T-helper 1 cell treated with Interleukin-12 subunit alpha and Interleukin-12 subunit beta and Interleukin-4 antibody, amounts not matched to agents 30 ng/mL and 1 ng/mL, for 36 hours (primary cell): ENCODE data around the gene NFE2L2. TPM values are rescaled to one million over a fixed set of nuclear protein-coding genes. Genes with fewer than 3 reads are reported as not detected.
"Not testable (repeated sequence)": the region's sequence is repeated elsewhere in the genome, so short reads cannot be mapped to it uniquely, and the experiment has no call there.

Experiments
- intact Hi-C: fragments of 100-400 bp; cut with micrococcal nuclease; formaldehyde crosslinking; loops from one replicate; pipeline ENCODE4 v1.15.1; 2024
- total RNA-seq: library from RNA; stranded (reverse); gene quantifications from 2 replicates; pipeline ENCODE4 v1.2.3, GENCODE V29; 2022

The NFE2L2 gene
- total RNA-seq, 1 donor from 2014 or later, result 76.2 TPM

- intact Hi-C loops, result loop anchor here (1.0 kb wide), 4 partner anchors 8 to 28 kb away; partner anchors contain the start of gene HNRNPA3
Measured at GRCh38 chr2:177239932-177240630, 24.4 kb downstream of the NFE2L2 start.

GRCh38 chr2:177239053-177239452 lies 25.5 kb downstream of the NFE2L2 start:
- intact Hi-C loops, result loop anchor here (1.0 kb wide), 1 partner anchor 11 kb away; no protein-coding TSS in a partner anchor

GRCh38 chr2:177237932-177238331 lies 26.6 kb downstream of the NFE2L2 start:
- intact Hi-C loops, result no loop called here

- intact Hi-C loops, result no loop called here
Measured at GRCh38 chr2:177235855-177236437, 28.6 kb downstream of the NFE2L2 start.

- intact Hi-C loops, result no loop called here
Measured at GRCh38 chr2:177234267-177234666, 30.3 kb downstream of the NFE2L2 start.

- intact Hi-C loops, result loop anchor here (1.0 kb wide), 1 partner anchor 8 kb away; no protein-coding TSS in a partner anchor
Measured at GRCh38 chr2:177232098-177232704, 32.3 kb downstream of the NFE2L2 start.

GRCh38 chr2:177231270-177231669 lies 33.3 kb downstream of the NFE2L2 start:
- intact Hi-C loops, result no loop called here

- intact Hi-C loops, result loop anchor here (1.0 kb wide), 1 partner anchor 7 kb away; no protein-coding TSS in a partner anchor
Measured at GRCh38 chr2:177229442-177230242, 34.9 kb downstream of the NFE2L2 start.

- intact Hi-C loops, result loop anchor here (1.0 kb wide), 1 partner anchor 9 kb away; no protein-coding TSS in a partner anchor
Measured at GRCh38 chr2:177225965-177226360, 38.6 kb downstream of the NFE2L2 start.

GRCh38 chr2:177223436-177223835 lies 41.1 kb downstream of the NFE2L2 start:
- intact Hi-C loops, result not testable (repeated sequence)

GRCh38 chr2:177221970-177222369 lies 42.6 kb downstream of the NFE2L2 start:
- intact Hi-C loops, result loop anchor here (1.0 kb wide), 2 partner anchors 8 to 9 kb away; no protein-coding TSS in a partner anchor

GRCh38 chr2:177221534-177221933 lies 43.0 kb downstream of the NFE2L2 start:
- intact Hi-C loops, result loop anchor here (1.0 kb wide), 1 partner anchor 8 kb away; no protein-coding TSS in a partner anchor

GRCh38 chr2:177219787-177220186 lies 44.7 kb downstream of the NFE2L2 start:
- intact Hi-C loops, result not testable (repeated sequence)

GRCh38 chr2:177217247-177217843 lies 47.2 kb downstream of the NFE2L2 start:
- intact Hi-C loops, result loop anchor here (1.0 kb wide), 1 partner anchor 8 kb away; no protein-coding TSS in a partner anchor

- intact Hi-C loops, result loop anchor here (1.0 to 2.0 kb wide), 13 partner anchors 8 to 1238 kb away; partner anchors contain the start of genes AGPS, PJVK and PRKRA
Measured at GRCh38 chr2:177212891-177213856, 51.4 kb downstream of the NFE2L2 start.

- intact Hi-C loops, result loop anchor here (1.0 to 2.0 kb wide), 11 partner anchors 28 to 1239 kb away; partner anchors contain the start of genes AGPS, PJVK and PRKRA
Measured at GRCh38 chr2:177212106-177212890, 52.2 kb downstream of the NFE2L2 start, which contains the start of gene HNRNPA3. TSS of gene HNRNPA3 (plus strand) at chr2:177212794. CDS start at chr2:177212800, 6 bp downstream.

GRCh38 chr2:177211576-177212105 lies 52.9 kb downstream of the NFE2L2 start:
- intact Hi-C loops, result loop anchor here (1.0 to 2.0 kb wide), 12 partner anchors 29 to 1240 kb away; partner anchors contain the start of genes AGPS, PJVK and PRKRA

- intact Hi-C loops, result loop anchor here (1.0 kb wide), 1 partner anchor 79 kb away; no protein-coding TSS in a partner anchor
Measured at GRCh38 chr2:177211169-177211568, 53.4 kb downstream of the NFE2L2 start.
